ENCODE measurements around the gene WFIKKN1. TPM values are rescaled to one million over a fixed set of nuclear protein-coding genes. Genes with fewer than 3 reads are reported as not detected.
A peak's percentile ranks its signal among the peaks of the same experiment; 100 is the strongest.

The WFIKKN1 gene
- total and polyA plus RNA-seq, 2 of the 13 experiments (the other 11 are each of a cell fraction or from before 2014, with no cell fraction given): 1.7 to 4.9 TPM

DNA sequence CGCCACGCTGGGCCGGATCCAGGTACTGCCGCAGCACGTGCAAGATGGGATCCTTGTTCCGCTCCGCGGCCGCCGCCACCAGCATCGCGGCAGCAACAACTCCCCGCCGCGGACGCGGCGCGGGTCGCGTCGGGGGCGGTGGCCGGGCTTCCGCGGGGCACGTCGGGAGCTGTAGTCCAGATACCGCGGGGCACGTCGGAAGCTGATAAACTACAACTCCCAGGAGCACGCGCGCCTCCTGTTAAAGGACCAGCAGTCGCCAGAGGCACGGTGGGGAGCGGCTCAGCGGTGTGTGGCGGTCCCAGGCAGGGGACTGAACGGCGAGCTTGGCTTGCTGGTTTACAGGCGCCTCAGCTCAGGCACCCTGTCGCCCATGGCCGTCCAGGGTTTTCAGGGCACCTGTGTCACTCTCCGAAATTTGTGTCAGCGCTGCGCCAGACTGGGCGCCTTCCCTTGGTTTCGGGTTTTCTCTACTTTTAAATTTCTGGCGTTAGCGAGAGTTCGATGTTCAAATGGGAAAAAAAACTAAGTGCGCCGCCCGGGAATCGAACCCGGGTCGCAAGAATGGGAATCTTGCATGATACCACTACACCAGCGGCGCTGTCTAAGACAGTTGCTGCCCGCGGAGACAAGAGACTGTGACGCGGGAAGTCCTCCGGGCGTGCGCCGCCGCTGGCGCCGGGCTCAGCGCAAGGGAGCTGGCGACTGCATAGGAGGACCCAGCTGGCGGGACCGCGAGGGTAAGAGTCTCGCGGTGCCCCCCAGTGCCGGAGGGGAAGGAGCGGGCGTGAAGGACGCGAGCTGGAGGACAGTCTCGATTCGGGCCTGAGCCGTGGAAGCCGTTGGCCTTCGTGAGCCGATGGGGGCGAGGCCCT is 5.7 kb downstream of the WFIKKN1 start, which contains the start of gene METTL26 (continued):
- TF ChIP-seq, protein P1, sequence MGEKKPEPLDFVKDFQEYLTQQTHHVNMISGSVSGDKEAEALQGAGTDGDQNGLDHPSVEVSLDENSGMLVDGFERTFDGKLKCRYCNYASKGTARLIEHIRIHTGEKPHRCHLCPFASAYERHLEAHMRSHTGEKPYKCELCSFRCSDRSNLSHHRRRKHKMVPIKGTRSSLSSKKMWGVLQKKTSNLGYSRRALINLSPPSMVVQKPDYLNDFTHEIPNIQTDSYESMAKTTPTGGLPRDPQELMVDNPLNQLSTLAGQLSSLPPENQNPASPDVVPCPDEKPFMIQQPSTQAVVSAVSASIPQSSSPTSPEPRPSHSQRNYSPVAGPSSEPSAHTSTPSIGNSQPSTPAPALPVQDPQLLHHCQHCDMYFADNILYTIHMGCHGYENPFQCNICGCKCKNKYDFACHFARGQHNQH (CRISPR knock-in tag; IDR thresholded peaks at IDR 0.05): peak; percentile 28
- TF ChIP-seq POLR2G (IDR thresholded peaks at IDR 0.05; ENCODE audit: low read depth, low read length): peak; percentile 86
- TF ChIP-seq NR3C1 (CRISPR knock-in tag; IDR thresholded peaks at IDR 0.05): no peak
- TF ChIP-seq SAP130 (CRISPR knock-in tag; IDR thresholded peaks at IDR 0.05; ENCODE audit: low read depth): peak; percentile 89
- TF ChIP-seq, protein P2, sequence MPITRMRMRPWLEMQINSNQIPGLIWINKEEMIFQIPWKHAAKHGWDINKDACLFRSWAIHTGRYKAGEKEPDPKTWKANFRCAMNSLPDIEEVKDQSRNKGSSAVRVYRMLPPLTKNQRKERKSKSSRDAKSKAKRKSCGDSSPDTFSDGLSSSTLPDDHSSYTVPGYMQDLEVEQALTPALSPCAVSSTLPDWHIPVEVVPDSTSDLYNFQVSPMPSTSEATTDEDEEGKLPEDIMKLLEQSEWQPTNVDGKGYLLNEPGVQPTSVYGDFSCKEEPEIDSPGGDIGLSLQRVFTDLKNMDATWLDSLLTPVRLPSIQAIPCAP (CRISPR knock-in tag; IDR thresholded peaks at IDR 0.05; ENCODE audit: low read depth): no peak
- TF ChIP-seq HNRNPH1 (optimal IDR thresholded peaks at IDR 0.05; ENCODE audit: low read depth, low read length): no peak
- no peak; the same call in 1 of the 2 replicates for TF ChIP-seq ZNF788 (CRISPR knock-in tag; IDR thresholded peaks at IDR 0.05; ENCODE audit: borderline replicate concordance)
- TF ChIP-seq ZNF264 (CRISPR knock-in tag; IDR thresholded peaks at IDR 0.05): 0 out of 2 replicates have a peak, but pooled peaks have one; percentile 24
- TF ChIP-seq HNRNPK (IDR thresholded peaks at IDR 0.05; ENCODE audit: low read depth, low read length, poor library complexity, severe bottlenecking): no peak
- TF ChIP-seq ZNF605 (CRISPR knock-in tag; IDR thresholded peaks at IDR 0.05): peak; percentile 86
- peak; percentile 35 for TF ChIP-seq BCL6 (CRISPR knock-in tag; IDR thresholded peaks at IDR 0.05)
- TF ChIP-seq, protein P3, sequence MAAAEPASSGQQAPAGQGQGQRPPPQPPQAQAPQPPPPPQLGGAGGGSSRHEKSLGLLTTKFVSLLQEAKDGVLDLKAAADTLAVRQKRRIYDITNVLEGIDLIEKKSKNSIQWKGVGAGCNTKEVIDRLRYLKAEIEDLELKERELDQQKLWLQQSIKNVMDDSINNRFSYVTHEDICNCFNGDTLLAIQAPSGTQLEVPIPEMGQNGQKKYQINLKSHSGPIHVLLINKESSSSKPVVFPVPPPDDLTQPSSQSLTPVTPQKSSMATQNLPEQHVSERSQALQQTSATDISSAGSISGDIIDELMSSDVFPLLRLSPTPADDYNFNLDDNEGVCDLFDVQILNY (CRISPR knock-in tag; conservative IDR thresholded peaks at IDR 0.05): peak; percentile 76; the same call in 1 of the 2 replicates
- TF ChIP-seq ZNF891 (CRISPR knock-in tag; IDR thresholded peaks at IDR 0.05): no peak; the same call in 1 of the 2 replicates
- peak; percentile 79 for TF ChIP-seq YY1 (IDR thresholded peaks at IDR 0.05; ENCODE audit: insufficient read depth, insufficient replicate concordance, low read depth, low read length)
- TF ChIP-seq, protein P4, sequence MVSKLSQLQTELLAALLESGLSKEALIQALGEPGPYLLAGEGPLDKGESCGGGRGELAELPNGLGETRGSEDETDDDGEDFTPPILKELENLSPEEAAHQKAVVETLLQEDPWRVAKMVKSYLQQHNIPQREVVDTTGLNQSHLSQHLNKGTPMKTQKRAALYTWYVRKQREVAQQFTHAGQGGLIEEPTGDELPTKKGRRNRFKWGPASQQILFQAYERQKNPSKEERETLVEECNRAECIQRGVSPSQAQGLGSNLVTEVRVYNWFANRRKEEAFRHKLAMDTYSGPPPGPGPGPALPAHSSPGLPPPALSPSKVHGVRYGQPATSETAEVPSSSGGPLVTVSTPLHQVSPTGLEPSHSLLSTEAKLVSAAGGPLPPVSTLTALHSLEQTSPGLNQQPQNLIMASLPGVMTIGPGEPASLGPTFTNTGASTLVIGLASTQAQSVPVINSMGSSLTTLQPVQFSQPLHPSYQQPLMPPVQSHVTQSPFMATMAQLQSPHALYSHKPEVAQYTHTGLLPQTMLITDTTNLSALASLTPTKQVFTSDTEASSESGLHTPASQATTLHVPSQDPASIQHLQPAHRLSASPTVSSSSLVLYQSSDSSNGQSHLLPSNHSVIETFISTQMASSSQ (IDR thresholded peaks at IDR 0.05; ENCODE audit: low read depth): no peak
- TF ChIP-seq, protein P4 (CRISPR knock-in tag; IDR thresholded peaks at IDR 0.05; ENCODE audit: borderline replicate concordance): peak; percentile 5; the same call in 1 of the 2 replicates
- TF ChIP-seq, protein P5, sequence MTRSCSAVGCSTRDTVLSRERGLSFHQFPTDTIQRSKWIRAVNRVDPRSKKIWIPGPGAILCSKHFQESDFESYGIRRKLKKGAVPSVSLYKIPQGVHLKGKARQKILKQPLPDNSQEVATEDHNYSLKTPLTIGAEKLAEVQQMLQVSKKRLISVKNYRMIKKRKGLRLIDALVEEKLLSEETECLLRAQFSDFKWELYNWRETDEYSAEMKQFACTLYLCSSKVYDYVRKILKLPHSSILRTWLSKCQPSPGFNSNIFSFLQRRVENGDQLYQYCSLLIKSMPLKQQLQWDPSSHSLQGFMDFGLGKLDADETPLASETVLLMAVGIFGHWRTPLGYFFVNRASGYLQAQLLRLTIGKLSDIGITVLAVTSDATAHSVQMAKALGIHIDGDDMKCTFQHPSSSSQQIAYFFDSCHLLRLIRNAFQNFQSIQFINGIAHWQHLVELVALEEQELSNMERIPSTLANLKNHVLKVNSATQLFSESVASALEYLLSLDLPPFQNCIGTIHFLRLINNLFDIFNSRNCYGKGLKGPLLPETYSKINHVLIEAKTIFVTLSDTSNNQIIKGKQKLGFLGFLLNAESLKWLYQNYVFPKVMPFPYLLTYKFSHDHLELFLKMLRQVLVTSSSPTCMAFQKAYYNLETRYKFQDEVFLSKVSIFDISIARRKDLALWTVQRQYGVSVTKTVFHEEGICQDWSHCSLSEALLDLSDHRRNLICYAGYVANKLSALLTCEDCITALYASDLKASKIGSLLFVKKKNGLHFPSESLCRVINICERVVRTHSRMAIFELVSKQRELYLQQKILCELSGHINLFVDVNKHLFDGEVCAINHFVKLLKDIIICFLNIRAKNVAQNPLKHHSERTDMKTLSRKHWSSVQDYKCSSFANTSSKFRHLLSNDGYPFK (CRISPR knock-in tag; IDR thresholded peaks at IDR 0.05; ENCODE audit: borderline replicate concordance): peak; percentile 56; the same call in 1 of the 2 replicates
- TF ChIP-seq RAD21 (CRISPR knock-in tag; IDR thresholded peaks at IDR 0.05): peak; percentile 69
